Measurements from ENCODE around the gene WDR90. TPM values are rescaled to one million over a fixed set of nuclear protein-coding genes. Genes with fewer than 3 reads are reported as not detected.

WDR90 gene
- total and polyA plus RNA-seq, 2 experiments from 2014 or later = 25.9 to 42.2 TPM

- no peak overlapping the region for H3K27ac Mint-ChIP-seq
- Histone ChIP-seq H3K4me1 (ENCODE audit: insufficient read depth) (no peaks in the 10 kb centered on the region; the same call in 1 of the 2 replicates), H3F3A (replicated peaks; ENCODE audit: low read depth) (0 out of 2 replicates have a peak, but pooled peaks cover 2% of the 10 kb centered on the region), H3K36me3 (ENCODE audit: insufficient read depth) (no peaks in the 10 kb centered on the region), H3K79me2 (replicated peaks; ENCODE audit: insufficient read depth) (no peaks in the 10 kb centered on the region), H3K27ac (ENCODE audit: low read depth) (no peak overlapping the region), H3K27me3 (ENCODE audit: insufficient read depth) (no peaks in the 10 kb centered on the region), H3K9me2 (ENCODE audit: insufficient read depth) (no peaks in the 10 kb centered on the region), H2AFZ (no peak overlapping the region), H3K4me3 (no peak overlapping the region), H3K4me2 (no peak overlapping the region), H4K20me1 (replicated peaks; ENCODE audit: insufficient read depth) (no peaks in the 10 kb centered on the region)
- TF ChIP-seq CREB1 (CRISPR knock-in tag; IDR thresholded peaks at IDR 0.05; ENCODE audit: low read depth) (no peak), STAT1 (IDR thresholded peaks at IDR 0.05; ENCODE audit: unreplicated experiment) (no peak), CTCF (conservative IDR thresholded peaks at IDR 0.05; ENCODE audit: low read depth in 2 of 2) (no peak), EZH2phosphoT487 (IDR thresholded peaks at IDR 0.05; ENCODE audit: unreplicated experiment) (no peak), NANOG (IDR thresholded peaks at IDR 0.05; ENCODE audit: borderline replicate concordance) (no peak), JUNB (IDR thresholded peaks at IDR 0.05; ENCODE audit: unreplicated experiment) (no peak), ZNF114 (CRISPR knock-in tag; IDR thresholded peaks at IDR 0.05) (no peak), ZNF331 (CRISPR knock-in tag; IDR thresholded peaks at IDR 0.05; ENCODE audit: low read depth) (no peak), POLR2AphosphoS5 (IDR thresholded peaks at IDR 0.05; ENCODE audit: low read depth) (no peak), ZNF462 (CRISPR knock-in tag; IDR thresholded peaks at IDR 0.05) (no peak), EZH2 (IDR thresholded peaks at IDR 0.05; ENCODE audit: low read depth, unreplicated experiment) (no peak)
- TF ChIP-seq, protein P1, sequence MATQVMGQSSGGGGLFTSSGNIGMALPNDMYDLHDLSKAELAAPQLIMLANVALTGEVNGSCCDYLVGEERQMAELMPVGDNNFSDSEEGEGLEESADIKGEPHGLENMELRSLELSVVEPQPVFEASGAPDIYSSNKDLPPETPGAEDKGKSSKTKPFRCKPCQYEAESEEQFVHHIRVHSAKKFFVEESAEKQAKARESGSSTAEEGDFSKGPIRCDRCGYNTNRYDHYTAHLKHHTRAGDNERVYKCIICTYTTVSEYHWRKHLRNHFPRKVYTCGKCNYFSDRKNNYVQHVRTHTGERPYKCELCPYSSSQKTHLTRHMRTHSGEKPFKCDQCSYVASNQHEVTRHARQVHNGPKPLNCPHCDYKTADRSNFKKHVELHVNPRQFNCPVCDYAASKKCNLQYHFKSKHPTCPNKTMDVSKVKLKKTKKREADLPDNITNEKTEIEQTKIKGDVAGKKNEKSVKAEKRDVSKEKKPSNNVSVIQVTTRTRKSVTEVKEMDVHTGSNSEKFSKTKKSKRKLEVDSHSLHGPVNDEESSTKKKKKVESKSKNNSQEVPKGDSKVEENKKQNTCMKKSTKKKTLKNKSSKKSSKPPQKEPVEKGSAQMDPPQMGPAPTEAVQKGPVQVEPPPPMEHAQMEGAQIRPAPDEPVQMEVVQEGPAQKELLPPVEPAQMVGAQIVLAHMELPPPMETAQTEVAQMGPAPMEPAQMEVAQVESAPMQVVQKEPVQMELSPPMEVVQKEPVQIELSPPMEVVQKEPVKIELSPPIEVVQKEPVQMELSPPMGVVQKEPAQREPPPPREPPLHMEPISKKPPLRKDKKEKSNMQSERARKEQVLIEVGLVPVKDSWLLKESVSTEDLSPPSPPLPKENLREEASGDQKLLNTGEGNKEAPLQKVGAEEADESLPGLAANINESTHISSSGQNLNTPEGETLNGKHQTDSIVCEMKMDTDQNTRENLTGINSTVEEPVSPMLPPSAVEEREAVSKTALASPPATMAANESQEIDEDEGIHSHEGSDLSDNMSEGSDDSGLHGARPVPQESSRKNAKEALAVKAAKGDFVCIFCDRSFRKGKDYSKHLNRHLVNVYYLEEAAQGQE (IDR thresholded peaks at IDR 0.05; ENCODE audit: unreplicated experiment) = no peak
- TF ChIP-seq, protein P2, sequence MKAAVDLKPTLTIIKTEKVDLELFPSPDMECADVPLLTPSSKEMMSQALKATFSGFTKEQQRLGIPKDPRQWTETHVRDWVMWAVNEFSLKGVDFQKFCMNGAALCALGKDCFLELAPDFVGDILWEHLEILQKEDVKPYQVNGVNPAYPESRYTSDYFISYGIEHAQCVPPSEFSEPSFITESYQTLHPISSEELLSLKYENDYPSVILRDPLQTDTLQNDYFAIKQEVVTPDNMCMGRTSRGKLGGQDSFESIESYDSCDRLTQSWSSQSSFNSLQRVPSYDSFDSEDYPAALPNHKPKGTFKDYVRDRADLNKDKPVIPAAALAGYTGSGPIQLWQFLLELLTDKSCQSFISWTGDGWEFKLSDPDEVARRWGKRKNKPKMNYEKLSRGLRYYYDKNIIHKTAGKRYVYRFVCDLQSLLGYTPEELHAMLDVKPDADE (IDR thresholded peaks at IDR 0.05) = no peak
- H3K27me3 Mint-ChIP-seq (ENCODE audit: insufficient read depth, low read depth, poor library complexity) = peaks cover 2% of the 10 kb centered on the region
- no peaks in the 10 kb centered on the region for H3K4me1 Mint-ChIP-seq
- DNase-seq (ENCODE audit: low spot score) (no peak), ATAC-seq (no peak)
- H3K9me3 Mint-ChIP-seq = no peaks in the 10 kb centered on the region
- H3K36me3 Mint-ChIP-seq (ENCODE audit: low read depth) = no peaks in the 10 kb centered on the region; the same call in 2 of the 3 replicates
- H3K4me3 Mint-ChIP-seq = no peak overlapping the region
These were observed 4.9 kb downstream of the WDR90 start for GRCh38 chr16:654034-654433.
